ENCODE measurements around the gene WDR75. TPM values are rescaled to one million over a fixed set of nuclear protein-coding genes. Genes with fewer than 3 reads are reported as not detected.

WDR75 gene
- total and polyA plus RNA-seq, 2 of the 13 experiments (the other 11 are each of a cell fraction or from before 2014, with no cell fraction given): 63.0 to 74.1 TPM

DNA sequence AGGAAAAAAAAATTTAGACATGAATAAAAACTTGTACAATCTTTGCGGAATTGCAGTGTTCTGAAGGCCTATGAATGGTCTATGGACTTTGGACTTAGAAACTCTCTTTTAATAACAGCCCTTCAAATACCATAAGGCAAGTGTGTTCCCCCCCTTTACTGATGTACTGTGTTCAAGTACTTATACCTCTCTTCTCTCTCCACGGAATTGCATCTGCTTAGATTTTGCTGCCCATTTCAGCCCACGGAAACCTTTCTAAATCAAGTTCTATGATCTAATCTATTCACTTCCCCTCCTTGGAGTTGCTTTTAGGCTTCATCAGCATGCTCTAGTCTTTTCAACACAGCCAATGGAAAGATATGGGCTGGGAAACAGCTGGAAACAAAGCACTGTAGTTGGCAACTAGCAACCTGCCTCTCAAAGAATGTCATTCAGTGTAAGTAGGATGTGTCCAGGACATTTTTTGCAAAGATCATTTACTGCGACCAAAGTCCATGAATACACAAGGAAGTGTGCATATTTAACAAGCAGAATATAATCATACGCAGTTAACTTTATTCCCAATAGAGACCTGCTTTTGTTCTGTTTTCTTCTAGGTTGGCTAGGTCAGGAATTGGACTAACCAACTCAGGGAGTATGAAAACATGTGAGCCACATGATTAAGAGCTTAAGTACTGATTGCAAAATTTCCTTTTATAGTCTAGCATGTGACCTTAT lies 81.3 kb downstream of the WDR75 start (continued):
- TF ChIP-seq, protein P1, sequence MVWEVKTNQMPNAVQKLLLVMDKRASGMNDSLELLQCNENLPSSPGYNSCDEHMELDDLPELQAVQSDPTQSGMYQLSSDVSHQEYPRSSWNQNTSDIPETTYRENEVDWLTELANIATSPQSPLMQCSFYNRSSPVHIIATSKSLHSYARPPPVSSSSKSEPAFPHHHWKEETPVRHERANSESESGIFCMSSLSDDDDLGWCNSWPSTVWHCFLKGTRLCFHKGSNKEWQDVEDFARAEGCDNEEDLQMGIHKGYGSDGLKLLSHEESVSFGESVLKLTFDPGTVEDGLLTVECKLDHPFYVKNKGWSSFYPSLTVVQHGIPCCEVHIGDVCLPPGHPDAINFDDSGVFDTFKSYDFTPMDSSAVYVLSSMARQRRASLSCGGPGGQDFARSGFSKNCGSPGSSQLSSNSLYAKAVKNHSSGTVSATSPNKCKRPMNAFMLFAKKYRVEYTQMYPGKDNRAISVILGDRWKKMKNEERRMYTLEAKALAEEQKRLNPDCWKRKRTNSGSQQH (CRISPR knock-in tag; IDR thresholded peaks at IDR 0.05; ENCODE audit: low read depth): no peak
- TF ChIP-seq ARHGAP35 (CRISPR knock-in tag; IDR thresholded peaks at IDR 0.05; ENCODE audit: borderline replicate concordance) (no peak), NR2F6 (IDR thresholded peaks at IDR 0.05) (no peak), NR2F6 (CRISPR knock-in tag; IDR thresholded peaks at IDR 0.05) (no peak; the same call in 1 of the 2 replicates), ZKSCAN1 (IDR thresholded peaks at IDR 0.05; ENCODE audit: low read length) (no peak), KLF16 (CRISPR knock-in tag; IDR thresholded peaks at IDR 0.05) (peak in 1 of 2 experiments; percentile 9; a peak in 1 of 4 replicates), KDM6A (CRISPR knock-in tag; IDR thresholded peaks at IDR 0.05; ENCODE audit: low read depth) (peak; percentile 74), ZNF709 (CRISPR knock-in tag; IDR thresholded peaks at IDR 0.05) (no peak), ZNF460 (CRISPR knock-in tag; IDR thresholded peaks at IDR 0.05; ENCODE audit: borderline replicate concordance) (no peak), SPEN (CRISPR knock-in tag; IDR thresholded peaks at IDR 0.05; ENCODE audit: low read depth) (no peak), AGO1 (IDR thresholded peaks at IDR 0.05; ENCODE audit: low read depth, low read length, poor library complexity, severe bottlenecking) (no peak), KLF12 (CRISPR knock-in tag; IDR thresholded peaks at IDR 0.05; ENCODE audit: borderline replicate concordance) (no peak), ZNF331 (CRISPR knock-in tag; IDR thresholded peaks at IDR 0.05) (no peak), HMG20A (CRISPR knock-in tag; IDR thresholded peaks at IDR 0.05; ENCODE audit: borderline replicate concordance) (peak; percentile 74), ZFP62 (CRISPR knock-in tag; IDR thresholded peaks at IDR 0.05) (no peak), ZEB1 (IDR thresholded peaks at IDR 0.05; ENCODE audit: insufficient replicate concordance, low read depth) (no peak), JUNB (CRISPR knock-in tag; IDR thresholded peaks at IDR 0.05; ENCODE audit: borderline replicate concordance) (no peak), KDM2A (CRISPR knock-in tag; IDR thresholded peaks at IDR 0.05; ENCODE audit: borderline replicate concordance, low read depth) (no peak), ZNF121 (CRISPR knock-in tag; IDR thresholded peaks at IDR 0.05) (no peak), POLR2A (IDR thresholded peaks at IDR 0.05; ENCODE audit: insufficient read depth in 1 of 2, low read depth in 2 of 2, low read length in 2 of 2) (no peak)
- TF ChIP-seq, protein P2, sequence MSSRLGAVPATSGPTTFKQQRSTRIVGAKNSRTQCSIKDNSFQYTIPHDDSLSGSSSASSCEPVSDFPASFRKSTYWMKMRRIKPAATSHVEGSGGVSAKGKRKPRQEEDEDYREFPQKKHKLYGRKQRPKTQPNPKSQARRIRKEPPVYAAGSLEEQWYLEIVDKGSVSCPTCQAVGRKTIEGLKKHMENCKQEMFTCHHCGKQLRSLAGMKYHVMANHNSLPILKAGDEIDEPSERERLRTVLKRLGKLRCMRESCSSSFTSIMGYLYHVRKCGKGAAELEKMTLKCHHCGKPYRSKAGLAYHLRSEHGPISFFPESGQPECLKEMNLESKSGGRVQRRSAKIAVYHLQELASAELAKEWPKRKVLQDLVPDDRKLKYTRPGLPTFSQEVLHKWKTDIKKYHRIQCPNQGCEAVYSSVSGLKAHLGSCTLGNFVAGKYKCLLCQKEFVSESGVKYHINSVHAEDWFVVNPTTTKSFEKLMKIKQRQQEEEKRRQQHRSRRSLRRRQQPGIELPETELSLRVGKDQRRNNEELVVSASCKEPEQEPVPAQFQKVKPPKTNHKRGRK (CRISPR knock-in tag; IDR thresholded peaks at IDR 0.05): no peak
- TF ChIP-seq, protein P3, sequence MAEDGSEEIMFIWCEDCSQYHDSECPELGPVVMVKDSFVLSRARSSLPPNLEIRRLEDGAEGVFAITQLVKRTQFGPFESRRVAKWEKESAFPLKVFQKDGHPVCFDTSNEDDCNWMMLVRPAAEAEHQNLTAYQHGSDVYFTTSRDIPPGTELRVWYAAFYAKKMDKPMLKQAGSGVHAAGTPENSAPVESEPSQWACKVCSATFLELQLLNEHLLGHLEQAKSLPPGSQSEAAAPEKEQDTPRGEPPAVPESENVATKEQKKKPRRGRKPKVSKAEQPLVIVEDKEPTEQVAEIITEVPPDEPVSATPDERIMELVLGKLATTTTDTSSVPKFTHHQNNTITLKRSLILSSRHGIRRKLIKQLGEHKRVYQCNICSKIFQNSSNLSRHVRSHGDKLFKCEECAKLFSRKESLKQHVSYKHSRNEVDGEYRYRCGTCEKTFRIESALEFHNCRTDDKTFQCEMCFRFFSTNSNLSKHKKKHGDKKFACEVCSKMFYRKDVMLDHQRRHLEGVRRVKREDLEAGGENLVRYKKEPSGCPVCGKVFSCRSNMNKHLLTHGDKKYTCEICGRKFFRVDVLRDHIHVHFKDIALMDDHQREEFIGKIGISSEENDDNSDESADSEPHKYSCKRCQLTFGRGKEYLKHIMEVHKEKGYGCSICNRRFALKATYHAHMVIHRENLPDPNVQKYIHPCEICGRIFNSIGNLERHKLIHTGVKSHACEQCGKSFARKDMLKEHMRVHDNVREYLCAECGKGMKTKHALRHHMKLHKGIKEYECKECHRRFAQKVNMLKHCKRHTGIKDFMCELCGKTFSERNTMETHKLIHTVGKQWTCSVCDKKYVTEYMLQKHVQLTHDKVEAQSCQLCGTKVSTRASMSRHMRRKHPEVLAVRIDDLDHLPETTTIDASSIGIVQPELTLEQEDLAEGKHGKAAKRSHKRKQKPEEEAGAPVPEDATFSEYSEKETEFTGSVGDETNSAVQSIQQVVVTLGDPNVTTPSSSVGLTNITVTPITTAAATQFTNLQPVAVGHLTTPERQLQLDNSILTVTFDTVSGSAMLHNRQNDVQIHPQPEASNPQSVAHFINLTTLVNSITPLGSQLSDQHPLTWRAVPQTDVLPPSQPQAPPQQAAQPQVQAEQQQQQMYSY (CRISPR knock-in tag; IDR thresholded peaks at IDR 0.05): no peak
- TF ChIP-seq, protein P4, sequence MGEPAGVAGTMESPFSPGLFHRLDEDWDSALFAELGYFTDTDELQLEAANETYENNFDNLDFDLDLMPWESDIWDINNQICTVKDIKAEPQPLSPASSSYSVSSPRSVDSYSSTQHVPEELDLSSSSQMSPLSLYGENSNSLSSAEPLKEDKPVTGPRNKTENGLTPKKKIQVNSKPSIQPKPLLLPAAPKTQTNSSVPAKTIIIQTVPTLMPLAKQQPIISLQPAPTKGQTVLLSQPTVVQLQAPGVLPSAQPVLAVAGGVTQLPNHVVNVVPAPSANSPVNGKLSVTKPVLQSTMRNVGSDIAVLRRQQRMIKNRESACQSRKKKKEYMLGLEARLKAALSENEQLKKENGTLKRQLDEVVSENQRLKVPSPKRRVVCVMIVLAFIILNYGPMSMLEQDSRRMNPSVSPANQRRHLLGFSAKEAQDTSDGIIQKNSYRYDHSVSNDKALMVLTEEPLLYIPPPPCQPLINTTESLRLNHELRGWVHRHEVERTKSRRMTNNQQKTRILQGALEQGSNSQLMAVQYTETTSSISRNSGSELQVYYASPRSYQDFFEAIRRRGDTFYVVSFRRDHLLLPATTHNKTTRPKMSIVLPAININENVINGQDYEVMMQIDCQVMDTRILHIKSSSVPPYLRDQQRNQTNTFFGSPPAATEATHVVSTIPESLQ (CRISPR knock-in tag; conservative IDR thresholded peaks at IDR 0.05): no peak
